ENCODE data around the gene PARP11. TPM values are rescaled to one million over a fixed set of nuclear protein-coding genes. Genes with fewer than 3 reads are reported as not detected.

The PARP11 gene, protein sequence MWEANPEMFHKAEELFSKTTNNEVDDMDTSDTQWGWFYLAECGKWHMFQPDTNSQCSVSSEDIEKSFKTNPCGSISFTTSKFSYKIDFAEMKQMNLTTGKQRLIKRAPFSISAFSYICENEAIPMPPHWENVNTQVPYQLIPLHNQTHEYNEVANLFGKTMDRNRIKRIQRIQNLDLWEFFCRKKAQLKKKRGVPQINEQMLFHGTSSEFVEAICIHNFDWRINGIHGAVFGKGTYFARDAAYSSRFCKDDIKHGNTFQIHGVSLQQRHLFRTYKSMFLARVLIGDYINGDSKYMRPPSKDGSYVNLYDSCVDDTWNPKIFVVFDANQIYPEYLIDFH
- total RNA-seq, result 23.2 and 29.1 TPM in 2 replicates

DNA sequence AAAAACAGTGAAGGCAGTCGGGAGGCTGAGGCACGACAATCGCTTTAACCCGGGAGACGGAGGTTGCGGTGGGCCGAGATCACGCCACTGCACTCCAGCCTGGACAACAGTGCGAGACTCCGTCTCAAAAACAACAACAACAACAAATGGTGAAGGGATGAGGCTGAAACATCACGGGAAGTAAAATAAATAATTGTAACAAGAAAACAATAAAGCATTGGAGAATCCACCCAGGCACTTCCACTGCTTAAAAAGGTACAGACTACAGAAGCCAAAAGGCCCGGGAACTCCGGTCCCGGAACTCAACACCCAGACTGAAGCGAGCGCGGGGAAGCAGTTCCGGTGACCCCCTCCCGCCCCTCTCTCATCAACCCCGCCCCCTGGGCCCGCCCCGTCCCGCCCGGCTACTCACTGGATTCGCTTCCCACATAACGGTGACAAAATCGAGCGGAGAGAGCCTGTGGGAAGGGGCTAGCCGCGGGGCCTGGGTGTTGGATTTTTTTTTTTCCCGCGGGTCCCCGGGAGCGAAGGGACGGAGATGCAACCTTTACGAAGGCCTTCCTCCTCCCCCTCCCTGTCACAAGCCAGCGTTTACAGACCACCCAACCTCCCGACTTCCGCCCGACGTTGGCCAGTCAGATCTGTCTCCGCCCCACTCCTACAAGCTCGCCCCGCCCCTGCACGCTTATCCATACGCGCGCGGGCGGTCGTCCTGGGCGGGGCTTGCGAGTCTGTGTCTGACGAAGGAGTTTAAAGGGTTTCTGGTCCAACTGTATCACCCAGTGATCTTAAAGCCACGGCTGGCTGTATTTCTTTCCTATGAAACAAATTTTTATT is at the start of gene PARP11:
Gene PARP11, minus strand, starts transcription at position 600 of the 837 bp plus-strand sequence. Its CDS starts 170 bp downstream, at position 430.
- intact Hi-C loops (cut with micrococcal nuclease), result loop anchor here (1.0 to 10.0 kb wide), 15 partner anchors 24 to 1061 kb away; partner anchors contain the start of genes AKAP3, CRACR2A, ITFG2 and NDUFA9

DNA sequence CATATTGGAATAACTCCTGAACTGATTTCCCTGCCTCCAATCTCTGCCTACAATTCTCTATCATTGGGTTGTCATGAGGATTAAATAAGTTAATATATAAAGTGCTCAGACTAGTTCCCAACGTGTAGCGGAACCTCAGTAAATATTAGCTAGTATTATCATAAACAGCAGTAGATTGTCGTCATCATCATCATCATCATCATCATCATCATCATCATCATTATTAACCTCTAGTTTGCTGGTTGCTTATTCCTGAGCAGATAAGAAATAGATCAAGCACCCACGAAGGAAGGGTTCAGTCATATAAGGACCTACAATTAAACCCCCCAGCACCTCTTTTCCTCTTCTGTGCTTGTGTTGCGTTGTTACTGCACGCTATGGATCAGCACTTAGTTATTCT is 48.8 kb upstream of the PARP11 start:
- intact Hi-C loops (cut with micrococcal nuclease), result no loop called here

DNA sequence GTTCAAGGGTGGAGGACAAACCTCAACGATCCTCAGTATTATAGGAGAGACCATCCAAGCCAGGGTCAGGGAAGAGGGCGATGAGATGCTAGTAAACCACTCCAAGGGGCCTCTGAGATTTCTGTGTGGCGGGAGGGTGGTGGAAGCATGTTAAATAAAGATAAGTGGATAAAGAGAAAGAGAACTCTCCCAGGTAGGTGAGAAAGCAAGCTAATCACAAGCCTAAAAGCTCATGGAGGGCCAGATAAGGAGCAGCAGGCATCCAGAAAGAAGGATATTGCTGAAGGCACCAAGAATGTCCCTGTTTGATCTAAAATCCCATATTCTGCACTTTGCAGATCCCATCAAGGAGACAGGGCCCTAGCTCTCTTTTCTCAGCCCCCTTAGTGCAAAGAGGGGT is 48.3 kb upstream of the PARP11 start:
- intact Hi-C loops (cut with micrococcal nuclease), result no loop called here

DNA sequence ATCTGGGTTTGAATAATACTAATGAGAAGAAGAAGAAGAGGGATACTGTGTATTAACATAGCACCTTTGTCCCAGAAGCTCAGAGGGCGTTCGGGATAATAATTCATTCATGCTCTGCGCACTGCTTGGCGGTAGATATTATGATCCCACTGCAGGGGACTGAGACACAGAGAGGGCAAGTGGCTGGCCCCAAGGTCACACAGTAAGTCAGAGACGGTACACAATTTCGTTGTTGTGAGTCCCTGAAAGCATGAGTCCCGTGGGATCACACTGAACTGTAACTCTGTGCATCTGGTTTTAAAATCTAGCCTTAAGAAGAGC is 47.9 kb upstream of the PARP11 start:
- intact Hi-C loops (cut with micrococcal nuclease), result no loop called here

DNA sequence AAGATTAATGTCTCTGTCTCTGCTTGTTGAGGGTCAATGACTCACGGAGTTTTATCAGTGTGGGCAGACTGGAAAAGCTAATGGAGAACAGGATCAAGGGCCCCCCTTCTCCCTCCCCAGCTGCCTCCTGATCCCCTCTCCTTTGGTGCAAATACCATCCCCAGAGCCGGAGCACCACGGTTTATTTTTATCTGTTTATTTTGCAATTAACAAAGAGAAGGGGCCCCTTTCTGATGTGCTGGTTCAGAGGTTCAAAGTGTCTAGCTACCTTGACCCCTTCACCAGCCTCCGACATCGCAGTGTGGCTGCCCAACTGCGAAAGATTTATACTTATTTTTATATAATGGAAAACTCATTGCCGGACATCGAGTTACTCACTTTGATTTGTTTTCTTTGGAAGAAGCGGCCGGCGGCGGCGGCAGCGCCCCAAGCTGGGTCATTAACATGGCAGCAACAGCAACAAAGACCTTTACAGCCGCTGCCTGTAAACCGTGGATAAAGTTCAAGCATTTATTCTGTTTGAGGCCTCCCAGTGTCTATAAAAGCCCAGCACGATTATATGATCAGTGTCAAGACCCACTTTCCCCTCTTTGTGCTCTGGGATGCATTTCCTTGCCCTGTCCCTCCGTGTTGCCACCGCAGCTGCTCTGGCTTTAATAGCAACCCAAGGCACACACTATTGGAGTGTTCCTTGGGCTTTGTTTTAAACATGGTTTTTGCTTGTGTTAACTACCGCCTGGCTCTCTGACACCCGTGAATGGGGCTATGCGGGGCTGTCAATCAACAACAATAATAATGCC is 47.4 kb upstream of the PARP11 start:
- intact Hi-C loops (cut with micrococcal nuclease), result no loop called here

DNA sequence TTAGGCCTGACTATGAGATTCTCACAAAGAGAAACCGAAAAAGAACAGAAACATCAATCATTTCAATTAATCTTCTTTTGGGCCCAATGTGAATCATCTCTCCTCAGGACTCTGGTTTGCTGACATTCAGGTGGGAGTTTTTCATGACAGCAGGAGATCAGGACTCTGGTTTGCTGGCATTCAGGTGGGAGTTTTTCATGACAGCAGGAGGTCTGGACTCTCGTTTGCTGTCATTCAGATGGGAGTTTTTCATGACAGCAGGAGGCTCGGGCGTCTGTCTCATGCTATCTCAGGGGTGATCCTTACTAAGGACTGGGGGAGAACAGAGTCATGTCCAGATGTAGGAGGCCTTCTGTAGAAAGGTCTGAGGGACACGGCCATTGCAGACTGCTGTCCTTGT is 40.1 kb upstream of the PARP11 start:
- intact Hi-C loops (cut with micrococcal nuclease), result no loop called here

DNA sequence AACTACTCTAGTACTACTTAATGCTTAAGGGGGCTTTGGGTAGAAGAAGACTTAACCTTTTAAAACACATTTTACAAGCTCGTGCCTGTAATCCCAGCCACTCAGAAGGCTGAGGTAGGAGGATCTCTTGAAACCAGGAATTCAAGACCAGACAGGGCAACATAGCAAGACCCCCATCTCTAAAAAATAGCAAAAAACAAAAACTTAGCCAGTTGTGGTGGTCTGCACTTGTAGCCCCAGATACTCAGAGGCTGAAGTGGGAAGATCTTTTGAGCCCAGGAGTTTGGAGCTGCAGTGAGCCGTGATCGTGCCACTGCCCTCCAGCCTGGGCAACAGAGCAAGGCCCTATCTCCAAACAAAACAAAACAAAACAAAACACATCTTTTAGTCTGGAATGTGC is 39.7 kb upstream of the PARP11 start:
- intact Hi-C loops (cut with micrococcal nuclease), result no loop called here

DNA sequence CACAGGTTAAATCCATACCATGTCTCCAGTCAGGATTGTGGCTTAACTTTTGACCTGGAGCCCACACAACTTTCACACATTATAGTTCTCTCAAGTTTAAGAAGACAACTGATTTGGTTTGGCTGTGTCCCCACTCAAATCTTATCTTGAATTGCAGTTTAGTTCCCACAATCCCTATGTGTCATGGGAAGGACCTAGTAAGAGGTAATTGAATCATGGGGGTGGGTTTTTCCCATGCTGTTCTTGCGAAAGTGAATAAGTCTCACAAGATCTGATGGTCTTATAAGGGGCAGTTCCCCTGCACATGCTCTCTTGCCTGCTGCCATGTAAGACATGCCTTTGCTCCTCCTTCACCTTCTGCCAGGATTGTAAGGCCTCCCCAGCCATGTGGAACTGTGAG is 38.2 kb upstream of the PARP11 start:
- intact Hi-C loops (cut with micrococcal nuclease), result no loop called here

DNA sequence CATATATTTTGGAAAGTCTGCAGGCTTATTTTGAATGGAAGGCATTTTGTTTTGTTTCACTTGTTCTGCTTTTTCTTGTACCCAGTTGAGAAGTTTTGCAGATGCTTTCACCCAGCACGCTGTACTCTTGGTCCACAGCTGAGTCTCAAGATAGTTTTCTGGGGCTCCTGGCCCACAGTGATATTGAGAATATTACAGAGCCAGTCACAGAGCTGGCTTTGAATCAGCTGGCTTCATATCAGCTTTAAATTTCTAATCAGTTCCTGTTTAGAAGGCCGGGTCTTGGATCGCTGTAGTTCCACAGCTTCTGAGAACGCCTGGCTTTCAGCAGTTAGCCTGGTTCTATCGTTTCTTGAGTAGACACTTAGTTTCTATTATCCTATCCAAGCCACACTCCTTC is 32.5 kb upstream of the PARP11 start:
- intact Hi-C loops (cut with micrococcal nuclease), result loop anchor here (1.0 kb wide), 1 partner anchor 8 kb away; no protein-coding TSS in a partner anchor

DNA sequence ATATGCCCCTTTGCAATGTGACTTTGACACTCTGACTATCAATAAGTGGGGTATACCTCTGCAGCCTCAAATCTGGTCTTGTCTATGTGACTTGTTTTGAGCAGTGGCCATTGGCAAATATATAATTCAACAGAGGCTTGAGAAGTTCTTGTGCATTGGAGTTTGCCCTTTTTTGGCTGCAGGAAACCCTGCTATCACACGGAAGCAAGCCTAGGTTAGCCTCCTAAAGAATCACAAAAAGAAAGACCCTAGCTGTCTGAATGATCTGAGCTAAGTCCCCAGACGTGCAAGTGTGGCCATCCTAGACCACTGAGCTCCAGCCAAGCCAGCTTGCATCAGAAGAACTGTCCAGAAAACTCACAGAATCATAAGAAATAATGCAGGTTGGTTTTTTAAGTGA is 31.8 kb upstream of the PARP11 start:
- intact Hi-C loops (cut with micrococcal nuclease), result loop anchor here (1.0 kb wide), 1 partner anchor 8 kb away; no protein-coding TSS in a partner anchor

DNA sequence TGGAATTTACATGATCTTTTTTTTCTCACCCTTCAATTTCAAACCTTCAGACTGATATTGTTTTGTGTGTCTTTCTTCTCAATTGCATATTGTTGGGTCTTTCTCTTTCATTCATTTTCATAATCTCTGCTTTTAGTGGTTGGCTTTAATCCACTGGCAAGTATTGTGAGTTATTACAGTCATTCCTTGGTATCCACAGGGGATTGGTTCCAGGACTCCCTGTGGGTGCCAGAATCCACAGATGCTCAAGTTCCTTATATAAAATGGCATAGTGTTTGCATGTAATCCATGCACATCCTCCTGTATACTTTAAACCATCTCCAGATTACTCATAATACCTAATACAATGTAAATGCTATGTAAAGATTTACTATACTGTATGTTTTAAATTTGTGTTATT is 29.7 kb upstream of the PARP11 start:
- intact Hi-C loops (cut with micrococcal nuclease), result no loop called here

DNA sequence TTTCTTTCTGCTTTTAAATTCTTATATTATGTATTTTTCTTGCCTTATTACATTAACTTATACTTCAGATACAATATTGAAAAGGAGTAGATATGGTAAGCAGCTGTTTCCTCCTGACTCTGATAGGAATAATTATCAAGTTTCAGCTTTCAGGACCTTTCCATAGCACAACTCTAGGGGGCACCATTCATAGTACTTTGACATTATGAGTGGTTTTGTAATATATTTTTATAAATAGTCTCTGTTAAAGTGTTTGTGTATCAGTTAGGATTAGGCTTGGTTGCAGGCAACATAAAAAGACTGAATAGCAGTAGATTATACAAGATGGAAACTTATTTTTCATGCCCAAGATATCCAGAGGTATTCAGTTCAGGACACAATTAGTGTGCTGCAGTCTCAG is 27.9 kb upstream of the PARP11 start:
- intact Hi-C loops (cut with micrococcal nuclease), result no loop called here

DNA sequence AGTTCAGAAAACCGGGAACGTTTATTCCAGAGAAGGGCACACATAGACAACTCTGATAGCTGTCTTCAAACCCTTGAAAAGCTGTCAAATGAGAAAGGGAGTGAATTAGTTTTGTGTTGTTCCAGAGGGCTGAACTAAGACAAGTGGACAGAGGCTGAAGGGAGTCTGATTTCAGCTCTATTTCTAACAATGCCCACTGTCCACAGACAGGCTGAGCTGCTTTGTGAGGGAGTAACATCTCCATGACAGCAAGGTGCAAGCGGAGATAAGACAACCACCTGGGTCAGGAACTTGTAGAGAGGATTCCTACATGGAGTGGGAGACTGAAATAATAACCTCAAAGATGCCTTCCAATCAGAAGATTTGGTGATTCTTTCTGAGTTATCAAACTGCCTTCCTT is 25.6 kb upstream of the PARP11 start:
- intact Hi-C loops (cut with micrococcal nuclease), result loop anchor here (5.0 kb wide), 1 partner anchor 34 kb away; no protein-coding TSS in a partner anchor

DNA sequence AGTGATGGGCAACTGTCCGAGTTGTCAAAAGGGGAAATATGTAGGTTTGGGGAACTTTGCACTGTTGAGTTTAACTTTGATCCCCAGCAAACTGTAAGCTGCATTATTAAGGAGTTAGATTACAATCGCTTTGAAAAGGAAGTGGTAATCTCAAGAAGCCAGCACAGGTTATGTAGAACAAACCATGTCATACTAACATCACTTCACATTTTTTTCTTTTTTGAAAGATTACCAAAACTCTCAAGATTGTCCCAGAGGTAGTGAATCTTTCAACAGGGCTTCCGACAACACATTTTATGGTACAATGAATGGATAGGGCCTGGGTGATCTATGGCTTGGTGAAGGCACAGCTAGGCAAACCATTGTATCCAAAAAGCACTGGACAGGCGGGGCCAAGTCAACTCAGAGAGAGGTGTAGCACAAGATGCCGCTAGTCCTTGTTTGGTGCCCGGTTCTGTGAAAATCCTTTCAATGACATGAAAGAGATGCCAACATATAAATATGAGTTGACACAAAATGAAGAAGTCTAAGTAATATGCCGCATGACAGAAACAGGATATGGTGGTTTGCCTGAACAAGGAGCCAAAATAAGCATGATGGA is 24.3 kb upstream of the PARP11 start:
- intact Hi-C loops (cut with micrococcal nuclease), result loop anchor here (1.0 to 5.0 kb wide), 4 partner anchors 8 to 50 kb away; partner anchors contain the start of gene PARP11

DNA sequence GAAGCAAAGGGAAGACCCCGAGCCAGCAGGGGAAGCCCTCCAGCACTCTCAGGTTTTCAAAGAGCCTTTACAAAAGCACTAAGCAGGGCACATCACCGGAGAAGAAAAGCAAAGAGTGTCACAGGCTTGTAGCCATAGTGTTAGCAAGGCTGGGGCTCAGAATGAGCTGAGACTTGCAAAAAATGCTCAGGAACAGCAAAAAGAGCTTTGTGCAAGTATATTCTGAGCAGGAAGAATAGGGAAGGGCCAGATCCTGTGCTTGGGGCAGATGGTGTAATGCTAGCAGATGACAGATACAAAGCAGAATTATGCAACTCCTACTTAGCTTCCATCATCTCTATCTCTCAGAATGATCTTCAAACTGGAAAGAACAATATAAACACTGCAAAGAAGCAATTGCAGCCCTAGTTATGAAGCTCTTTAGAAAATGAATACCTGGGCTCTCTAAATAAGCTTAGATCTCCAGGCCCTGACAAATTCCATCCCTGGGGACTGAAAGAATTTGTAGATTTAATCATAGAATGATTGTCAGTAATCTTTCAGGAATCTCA is 23.7 kb upstream of the PARP11 start:
- intact Hi-C loops (cut with micrococcal nuclease), result loop anchor here (1.0 to 5.0 kb wide), 4 partner anchors 8 to 50 kb away; partner anchors contain the start of gene PARP11

DNA sequence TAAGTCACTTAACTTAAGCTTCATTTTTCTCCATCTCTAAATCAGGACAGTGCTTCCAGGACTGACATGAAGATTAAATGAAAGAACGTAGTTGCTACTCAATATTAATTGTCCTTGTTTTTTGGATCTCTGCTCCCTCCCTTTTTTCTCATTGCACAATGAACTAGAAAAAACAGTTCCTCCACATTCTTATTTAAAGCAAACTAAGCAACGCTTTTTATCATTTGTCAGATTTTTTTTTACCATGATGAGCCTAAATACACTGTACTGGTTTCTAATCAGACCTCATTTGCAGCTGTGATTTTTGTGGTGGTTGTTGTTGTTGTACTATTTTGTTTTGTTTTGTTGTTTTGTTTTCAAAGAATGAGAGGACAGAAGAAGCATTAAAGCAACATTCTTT is 23.2 kb upstream of the PARP11 start:
- intact Hi-C loops (cut with micrococcal nuclease), result loop anchor here (5.0 kb wide), 1 partner anchor 36 kb away; no protein-coding TSS in a partner anchor

DNA sequence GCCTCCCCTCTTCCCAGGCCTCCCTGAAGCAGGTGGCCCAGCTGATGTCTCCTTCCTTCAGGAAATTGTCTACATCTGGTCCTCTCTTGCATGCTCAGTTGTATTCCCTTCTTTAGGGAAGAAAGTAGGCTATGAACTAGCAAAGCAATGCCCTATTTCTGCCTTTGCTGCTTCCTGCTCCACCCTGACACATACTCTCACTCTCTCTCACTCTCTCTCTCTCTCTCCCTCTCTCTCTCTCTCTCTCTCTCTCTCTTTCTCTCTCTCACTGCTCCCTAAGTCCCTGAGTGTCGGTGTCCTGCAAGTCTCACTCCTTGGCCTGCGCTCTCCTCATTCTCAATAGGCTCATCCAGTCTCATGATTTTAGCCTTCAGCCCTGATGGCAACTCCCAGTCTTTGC is 19.4 kb upstream of the PARP11 start:
- intact Hi-C loops (cut with micrococcal nuclease), result no loop called here

DNA sequence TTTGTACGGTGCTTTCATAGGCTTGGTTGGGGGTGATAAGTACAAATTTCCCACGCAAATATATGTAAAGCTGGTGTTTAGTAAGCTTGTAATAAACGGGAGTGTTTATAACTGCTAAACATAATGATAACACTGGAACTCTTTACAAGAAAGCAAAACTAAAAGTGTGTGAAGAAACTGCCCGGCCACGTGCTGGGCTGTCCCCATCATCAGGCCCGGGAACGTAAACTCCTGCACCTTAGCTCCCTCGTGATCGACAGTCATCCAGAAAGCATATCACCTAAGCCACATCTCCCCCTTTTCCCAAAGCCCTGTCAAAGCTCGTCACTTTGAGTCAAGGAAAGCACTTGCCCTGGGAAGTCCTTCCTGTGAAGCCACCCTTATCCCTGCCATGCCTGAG is 18.0 kb upstream of the PARP11 start:
- intact Hi-C loops (cut with micrococcal nuclease), result no loop called here

DNA sequence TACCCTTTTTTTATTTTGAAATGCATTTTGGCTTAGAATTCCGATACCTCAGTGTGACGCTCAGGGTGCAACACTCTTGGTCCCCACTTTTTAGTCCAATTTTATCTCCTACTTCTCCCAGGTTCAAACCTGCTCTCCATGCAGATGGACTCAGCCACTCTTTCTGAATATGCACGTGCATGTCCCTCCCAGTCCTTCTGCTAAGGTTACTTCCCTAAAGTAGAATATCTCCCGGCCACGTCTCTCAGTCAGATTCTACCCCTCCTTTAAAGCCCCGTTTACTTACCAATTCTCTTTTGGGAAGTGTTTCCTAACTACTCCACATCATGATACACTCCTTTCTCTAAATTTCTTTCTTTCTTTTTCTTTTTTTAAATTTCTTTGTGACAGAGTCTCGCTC is 15.5 kb upstream of the PARP11 start:
- intact Hi-C loops (cut with micrococcal nuclease), result loop anchor here (5.0 kb wide), 3 partner anchors 534 to 869 kb away; no protein-coding TSS in a partner anchor

DNA sequence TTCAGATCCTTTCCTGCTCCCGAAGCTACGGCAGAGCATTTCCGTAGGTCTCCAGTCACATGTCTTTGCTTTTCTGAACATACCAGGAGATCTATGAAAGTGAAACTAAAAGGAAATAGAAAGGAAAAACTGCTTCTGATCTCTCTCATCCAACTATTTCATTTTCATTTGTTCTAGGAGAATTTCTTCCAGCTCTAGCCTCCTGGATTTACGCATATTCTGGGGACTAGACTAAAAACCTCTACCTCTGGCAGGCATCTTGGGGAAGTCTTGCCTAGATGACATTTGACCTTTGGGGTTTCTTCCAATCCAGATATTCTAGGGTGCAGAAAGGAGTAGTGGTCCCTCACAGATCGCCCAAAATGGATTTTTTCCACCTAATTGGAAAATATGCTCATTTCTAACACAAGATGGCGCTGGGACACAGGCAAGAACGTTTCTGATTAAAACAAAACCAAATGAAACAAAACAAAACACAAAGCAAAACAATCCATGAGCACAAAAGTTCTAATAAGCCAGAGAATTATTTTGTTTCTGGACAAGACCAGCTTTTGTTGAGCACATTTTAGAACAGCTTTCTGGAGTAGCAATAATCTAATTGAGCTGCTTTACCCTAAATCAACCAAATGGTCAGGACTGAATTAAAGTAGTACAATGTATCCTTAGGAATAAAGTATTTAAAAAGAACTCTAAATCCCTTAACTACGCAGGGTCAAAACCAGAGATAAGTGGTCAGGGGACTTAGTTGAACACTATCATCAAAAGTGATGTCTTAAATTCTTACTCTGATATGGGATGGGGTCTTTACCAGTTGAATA is 12.3 kb upstream of the PARP11 start:
- intact Hi-C loops (cut with micrococcal nuclease), result loop anchor here (1.0 to 5.0 kb wide), 10 partner anchors 77 to 872 kb away; no protein-coding TSS in a partner anchor
